GM21390 (cell line): ENCODE results near the gene REEP2.

Source experiments
- ATAC-seq: cut with Tn5 transposase; IDR thresholded peaks from one replicate; pipeline ENCODE4 v1.9.1; 2021; ENCODE audit not compliant: unreplicated experiment

REEP2 gene

DNA sequence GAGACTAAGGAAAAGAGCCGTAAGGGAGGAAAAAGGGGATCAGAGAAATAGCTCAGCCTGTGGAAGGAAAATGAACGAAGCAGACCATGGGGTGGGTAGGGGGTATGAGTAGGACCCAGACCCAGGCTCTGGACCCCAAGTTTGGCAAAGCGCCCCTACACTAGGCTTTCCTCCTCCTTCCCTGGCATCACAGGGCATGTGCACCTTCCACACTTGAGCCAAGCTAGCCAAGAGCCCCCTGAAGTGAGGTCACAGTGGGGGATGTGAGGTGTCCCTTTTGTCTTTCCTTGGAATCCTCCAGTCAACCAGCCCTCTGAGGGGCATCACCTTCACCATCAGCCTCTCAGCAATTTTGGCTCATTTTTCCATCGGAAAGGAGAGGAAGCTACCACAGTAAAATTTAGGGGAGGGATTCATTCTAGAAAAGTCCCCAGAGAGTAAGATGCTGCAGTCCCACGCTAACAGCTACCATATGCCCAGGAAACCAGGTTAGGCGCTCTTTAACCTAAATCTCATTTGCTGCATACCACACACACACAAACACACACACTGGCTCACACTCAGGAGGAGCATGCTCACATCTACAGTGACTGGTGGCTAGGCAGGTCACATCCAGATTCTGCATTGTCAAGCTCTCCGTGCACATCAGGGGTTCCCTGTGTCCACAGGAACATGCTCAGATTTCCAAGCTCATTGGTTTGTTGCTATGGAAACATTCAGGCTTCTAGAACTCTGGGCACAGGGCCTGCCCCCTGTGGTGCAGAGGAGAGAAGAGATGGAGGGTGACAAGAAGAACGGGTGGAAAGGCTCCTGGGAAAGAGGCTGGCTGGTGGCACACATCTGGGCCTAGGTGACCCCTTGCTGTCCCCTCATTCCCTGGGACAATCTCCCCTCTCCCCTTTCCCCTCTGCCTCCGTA lies 9.9 kb downstream of the REEP2 start:
- no peak for ATAC-seq

DNA sequence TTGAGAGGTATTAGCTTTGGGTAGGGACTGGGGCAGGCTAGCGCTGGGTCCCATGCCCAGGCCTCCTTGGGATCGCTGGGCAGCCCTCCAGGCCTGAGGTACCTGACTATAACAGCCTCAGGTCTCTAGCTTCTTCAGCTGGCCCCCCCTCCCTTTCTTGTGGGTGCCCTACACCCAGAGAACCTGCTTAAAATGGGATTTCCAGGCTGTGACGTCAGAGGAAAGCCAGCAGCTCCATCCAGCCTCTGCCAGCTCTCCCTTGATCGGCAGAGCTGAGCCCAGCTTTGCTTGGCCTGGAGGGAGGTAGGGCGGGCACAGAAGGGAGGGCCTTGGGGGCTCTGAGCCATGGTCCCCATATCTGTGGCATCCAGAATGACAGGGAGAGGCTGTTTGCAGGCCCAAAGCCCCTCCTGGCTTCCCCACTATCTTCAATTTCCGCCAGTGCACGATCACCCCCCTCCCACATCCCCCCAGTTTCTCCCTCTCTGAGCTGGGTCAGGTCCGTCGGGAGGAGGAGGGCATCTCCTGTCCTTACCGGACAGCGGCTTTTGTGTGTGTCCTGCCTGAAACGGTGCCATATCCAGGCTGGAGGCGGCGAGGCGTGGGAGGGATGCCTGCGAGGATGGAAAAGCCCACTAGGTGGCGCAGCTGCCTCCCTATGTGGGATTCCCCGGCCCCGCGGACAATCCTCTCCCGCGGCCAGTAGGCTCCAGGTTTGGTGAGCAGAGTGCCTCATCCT lies 10.8 kb downstream of the REEP2 start:
- peak; percentile 70 for ATAC-seq

DNA sequence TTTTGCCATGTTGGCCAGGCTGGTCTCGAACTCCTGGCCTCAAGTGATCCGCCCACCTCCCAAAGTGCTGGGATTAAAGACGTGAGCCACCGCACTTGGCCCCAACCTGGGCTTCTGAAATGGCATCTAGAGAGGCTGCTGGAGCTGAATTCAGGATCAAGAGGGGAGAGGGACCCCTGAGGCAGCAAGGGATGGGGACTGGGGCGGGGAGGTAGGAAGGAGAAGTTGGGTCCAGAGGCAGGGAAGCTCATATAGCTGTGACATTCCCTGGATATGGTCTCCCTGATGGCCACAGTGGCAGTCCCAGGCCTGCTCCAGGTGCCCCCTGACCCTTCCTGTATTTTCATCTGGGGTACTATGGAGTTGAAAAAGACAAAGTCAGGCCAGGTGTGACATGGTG lies 12.1 kb downstream of the REEP2 start:
- ATAC-seq: no peak

DNA sequence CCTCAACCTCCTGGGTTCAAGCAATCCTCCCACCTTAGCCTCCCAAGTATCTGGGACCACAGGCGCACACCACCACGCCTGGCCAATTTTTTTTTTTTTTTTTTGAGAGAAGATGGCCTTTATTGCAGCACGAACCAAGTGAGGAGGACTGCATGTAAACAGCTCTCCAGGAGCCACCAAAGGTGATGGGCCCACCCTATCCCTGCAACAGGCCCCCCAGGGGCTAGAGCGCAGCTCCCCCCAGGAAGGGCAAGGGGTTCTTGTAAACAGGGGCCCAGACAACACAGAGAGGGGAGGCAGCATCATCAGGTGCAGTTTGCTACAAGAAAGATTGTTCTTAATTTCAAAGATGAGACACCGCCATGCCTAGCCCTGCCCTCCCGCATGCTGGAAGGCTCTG lies 13.9 kb downstream of the REEP2 start:
- ATAC-seq: no peak

DNA sequence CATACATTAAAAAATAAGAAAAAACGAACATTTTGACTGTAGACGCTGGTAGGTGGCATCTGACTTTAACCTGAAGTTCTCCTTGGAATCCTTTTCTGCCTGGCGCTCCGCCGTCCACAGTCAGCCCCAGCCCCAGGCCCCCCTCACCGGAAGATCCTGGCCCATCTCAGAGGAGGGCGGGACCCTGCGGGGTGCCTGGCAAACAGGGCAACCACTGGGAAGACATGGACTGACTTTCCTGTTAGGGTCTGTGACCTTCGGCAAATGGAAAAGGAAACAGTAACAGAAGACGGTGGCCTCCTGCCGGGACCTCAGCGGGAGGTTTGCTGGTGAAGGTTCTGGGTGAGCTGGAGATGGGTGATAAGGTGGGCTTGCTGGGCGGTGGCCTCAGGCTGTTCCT lies 14.7 kb downstream of the REEP2 start:
- no peak for ATAC-seq

DNA sequence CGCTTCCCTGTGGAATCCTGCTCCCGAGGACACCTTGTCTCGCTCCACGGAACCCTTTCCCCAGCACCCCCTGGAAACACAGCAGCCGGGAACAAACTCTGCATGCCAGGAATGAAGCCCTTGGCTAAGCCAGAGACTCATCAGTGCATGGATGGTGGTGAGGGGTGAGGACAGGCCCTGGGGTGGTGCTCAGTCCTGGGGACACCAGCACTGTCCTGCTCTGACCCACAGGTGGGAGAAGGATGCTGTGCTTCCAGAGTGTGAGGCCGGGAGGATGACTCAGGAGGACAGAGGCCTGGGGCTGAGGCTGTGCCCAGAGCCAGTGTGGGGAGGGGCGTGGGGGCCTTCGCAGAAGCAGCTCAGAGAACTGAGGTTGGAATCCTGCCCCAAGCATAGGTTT lies 15.3 kb downstream of the REEP2 start:
- ATAC-seq: no peak

DNA sequence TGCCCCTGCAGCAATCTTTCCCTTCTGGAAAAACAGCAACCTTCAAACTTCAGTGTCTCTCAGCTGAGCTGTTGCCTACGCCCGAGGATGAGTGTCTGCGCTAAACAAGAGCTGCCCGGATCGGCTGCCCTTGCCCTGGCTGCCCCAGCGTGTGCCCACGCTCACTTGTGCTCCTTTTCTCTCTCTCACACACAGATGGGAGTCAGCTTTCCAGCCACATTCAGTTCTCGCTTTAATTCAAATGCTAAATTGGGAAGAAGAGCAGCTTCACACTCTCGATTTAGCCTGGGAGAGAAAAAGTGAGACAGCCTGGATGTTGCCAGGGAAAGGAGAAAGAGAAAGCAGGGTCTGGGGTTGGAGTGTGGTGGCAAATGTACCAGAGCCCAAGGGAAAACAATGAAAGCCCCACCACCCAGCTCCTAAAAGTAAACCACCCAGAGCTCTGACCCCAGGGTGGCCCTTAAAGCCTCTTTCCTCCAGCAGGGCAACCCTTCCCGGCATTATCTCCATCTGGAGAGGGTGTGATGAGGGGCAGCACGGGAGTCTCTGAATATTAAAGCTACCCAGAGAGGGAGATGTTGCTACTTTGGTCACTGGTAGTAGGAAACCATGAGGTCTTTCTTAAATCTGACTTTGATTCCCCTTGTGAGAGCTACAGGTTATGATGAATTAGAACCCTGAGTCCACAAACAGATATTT lies 16.5 kb downstream of the REEP2 start:
- no peak for ATAC-seq

DNA sequence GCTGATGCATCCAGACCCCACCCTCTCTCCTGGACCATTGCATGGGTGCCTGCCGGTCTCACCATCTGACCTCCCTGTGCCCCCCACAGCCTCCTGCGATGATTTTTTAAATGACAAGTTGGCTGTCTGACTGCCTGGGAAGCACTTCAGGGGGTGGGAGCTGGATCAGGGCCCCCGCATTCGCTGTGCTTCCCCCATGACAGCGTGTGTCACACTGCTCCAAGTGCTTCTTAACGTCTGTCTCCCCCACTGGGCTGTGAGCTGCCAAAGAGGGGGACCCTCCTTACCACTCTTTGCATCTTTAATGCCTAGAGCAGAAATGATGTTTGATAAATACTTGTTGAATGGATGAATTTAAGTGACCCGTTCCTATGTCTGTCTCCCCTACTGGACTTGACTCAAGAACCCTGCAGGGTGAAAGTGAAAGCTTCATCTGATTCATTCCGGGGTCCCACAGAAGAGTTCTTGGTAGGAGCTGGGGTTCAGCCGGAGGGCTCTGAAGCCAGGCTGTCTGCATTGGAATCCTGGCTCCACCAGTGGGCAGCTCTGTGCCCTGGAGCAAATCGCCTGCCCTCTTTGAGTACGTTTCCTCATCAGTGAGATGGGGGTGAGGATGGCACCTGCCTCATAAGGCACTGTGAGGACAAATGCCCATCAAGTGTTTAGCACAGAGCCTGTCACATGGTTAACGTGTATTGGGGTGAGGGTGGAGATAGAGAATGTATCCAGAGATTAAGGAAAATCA lies 18.8 kb downstream of the REEP2 start:
- ATAC-seq: no peak

DNA sequence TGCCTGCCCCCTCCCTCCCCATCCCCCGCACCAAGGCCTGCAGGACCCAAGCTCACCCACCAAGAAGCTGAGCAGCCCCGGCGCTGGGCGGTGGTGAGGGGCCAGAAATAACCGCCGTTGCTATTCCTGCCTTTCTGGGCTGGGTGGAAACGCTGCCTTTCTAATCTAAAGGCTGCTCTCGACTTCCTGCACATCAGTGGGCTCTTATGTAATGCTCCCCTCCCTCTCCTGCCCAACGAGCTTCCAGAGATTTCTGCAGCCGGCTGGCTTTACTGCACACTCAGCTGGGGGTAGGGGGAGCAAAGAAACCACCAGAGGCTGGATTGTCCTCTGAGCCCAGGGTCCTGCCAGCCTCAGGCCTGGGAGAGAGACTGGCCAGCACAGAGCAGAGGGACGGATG lies 19.5 kb downstream of the REEP2 start:
- no peak for ATAC-seq

DNA sequence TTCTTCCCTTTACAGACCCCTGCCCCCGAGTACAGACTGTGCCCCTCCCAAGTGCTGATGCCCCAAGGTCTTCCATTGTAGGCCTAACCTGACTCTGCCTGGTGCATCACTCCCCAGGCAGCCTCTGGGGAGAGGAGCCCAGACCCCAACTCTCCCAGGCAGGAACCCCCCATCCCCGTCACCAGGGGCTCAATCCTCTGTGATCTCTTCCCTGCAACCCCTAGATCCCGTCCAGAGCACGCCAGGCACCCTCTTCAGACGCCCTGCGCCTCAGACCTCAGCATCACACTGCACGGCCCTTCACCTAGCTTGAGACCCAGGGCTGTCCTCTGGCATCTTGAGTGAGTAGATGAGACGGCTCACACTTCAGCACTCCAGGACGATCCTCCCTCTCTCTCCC lies 20.0 kb downstream of the REEP2 start:
- ATAC-seq: no peak

DNA sequence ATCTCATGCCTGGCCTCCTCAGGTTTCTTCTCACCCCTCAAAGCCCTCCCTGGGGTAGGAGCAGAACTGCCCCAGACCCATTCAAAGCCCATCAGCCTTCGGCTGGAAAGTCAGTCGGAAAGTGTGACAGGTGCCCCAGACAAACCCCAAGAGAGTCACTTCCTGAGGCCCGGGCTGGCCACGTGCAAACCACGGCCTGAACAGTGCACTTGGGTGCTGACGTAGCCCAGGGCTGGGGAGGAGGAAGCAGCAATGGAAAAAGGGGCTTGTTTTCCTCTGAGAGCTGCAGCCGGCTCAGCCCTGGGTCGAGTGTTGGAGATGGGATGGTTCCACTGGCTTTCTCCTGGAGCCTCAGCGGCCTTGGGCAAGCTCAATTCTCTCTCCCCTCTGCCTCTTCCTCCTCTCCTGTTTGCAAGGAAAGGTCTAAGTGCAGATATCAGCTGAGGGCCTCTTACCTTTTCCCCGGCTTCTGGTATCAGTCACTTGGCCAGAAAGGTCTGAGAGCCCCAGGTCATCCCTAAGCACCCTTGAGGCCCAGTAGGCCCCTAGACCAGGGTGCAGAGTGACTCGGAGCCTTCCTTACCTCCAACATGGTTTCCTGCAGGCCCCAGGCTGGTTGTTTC lies 20.6 kb downstream of the REEP2 start:
- no peak for ATAC-seq

DNA sequence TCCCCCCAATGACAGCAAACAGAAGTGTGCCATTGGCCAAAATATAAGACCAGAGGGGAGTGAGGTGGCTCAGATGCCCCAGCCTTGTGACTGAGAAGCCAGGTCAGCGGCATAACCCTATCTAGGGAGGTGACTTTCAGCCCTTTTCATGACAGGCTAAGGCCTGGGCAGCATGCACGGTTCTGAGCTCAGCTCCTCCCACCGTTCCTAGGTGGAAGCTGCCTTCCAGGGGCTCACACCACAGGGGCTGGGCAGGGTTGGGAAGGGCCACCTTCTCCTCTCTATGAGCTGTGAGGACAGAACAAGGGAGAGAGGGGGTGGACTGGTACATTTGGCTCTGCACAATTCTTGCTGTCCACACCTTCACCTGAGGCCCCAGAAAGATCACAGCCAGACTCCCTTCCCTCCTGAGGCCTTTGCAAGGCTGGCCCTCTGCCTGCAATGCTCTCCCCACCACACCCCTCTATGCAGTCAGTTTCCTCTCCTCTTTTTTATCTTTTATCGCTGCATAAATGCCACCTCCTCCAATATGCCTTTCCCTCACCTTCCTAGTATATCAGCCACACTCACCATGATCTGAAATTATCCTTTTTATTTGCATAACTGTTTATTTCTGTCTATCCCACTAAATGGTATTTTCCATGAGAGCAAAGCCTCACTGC lies 21.3 kb downstream of the REEP2 start:
- ATAC-seq: no peak

DNA sequence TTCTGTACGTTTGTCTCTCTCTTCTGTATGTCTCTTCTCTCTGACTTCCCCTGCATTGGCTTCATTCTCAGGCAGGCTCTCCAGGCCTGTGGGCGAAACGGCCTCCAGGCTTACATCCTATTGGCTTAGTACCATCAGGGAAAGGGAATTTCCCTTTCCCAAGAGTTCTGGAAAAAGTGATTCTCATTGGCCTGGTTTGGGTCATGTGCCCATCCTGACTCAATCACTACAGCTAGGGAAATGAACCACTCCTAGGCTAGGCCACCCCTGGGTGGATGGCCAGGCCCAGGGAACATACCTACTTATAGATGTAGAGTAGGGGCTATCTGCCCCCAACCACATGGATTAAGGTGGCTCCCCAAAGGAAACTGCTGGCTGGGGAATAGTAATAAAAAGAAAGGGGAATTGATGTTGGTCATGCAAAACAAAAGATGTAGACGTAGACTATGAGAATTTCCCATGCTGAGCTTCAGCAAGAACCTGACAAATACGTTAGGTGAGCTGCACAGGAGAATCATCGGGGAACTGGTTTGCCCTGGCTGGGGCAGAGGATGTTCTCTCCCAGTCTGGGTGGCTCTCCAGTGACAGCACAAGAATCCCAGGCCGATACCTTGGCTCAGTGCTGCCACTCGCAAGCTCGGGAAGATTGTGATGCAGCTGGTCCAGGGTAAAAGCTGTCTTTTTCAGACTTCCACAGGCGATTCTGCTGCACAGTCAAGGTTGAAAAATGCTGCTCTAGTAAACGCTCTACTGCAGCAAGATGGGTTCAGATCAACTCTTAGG lies 22.7 kb downstream of the REEP2 start:
- no peak for ATAC-seq

DNA sequence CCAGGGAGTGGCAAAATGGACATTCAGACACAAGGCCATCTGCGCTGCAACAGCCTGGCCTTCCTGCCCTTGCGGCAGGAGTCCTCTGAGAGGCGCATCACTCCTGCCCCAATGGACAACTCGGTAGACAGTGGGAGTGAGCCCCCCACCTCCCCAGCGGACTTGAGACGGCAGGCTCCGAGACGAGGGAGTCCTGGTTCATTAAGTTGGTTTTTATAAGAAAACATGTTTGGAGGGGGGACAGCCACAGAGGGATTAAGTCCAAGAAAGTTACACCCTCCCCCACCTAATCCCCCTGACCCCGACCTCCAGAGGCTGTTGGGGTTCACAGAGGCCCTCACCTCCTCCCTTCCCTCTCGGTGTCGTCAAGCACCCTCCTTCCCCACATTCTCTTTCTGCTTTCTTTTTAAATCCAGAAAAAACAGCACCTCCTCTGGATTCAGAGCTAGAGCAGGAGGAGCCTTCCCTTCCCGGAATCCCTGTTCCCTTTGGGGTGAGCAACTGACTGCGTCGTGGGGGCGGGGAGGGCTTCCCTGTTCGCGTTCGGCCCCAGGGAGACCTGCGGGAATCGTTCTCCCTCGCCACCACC lies 24.7 kb downstream of the REEP2 start:
- no peak for ATAC-seq

DNA sequence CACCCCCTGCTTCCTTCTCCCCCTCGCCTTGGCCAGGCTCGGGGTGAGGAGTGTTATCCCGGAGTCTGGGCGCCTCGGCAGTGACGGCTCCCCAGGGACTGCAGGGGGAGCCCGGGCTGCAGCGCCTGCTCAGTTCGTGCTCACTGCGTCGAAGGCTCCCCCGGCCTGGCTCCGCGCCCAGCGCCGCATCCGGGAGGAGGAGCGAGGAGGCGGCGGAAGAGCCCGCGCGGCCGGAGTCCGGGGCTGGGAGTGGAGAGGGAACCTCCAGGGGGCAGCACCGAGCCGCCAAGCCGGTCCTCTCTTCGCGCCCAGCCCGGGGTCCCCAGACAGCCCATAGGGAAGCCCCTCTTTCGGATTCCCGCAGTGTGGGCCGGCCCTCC lies 25.1 kb downstream of the REEP2 start:
- ATAC-seq: peak; percentile 53

DNA sequence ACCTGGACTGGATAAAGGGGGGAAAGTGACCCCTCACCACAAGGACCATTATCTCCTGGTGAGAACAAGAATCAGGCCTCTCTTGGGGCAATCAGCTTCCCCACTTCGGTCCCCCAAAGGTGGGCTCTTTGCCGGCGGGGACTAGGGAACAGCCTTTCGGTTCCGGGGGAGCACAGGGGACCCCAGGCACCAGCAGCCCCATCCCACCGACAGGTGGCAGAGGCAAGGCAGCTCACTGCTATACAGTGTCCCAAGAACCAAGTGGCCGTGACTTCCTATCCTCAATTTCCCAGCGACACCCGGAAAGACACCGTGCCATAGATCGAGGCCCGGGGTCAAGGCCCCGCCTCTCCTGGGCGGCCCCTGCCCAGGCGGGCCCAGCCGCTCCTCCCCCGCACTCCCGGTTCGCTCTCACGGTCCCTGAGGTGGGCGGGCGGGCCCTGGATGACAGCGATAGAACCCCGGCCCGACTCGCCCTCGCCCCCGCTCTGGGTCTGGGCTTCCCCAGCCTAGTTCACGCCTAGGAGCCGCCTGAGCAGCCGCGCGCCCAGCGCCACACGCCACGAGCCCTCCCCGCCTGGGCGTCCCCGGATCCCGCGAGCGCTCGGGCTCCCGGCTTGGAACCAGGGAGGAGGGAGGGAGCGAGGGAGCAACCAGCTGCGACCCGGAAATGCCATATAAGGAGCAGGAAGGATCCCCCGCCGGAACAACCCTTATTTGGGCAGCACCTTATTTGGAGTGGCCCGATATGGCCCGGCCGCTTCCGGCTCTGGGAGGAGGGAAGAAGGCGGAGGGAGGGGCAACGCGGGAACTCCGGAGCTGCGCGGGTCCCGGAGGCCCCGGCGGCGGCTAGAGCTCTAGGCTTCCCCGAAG lies 25.8 kb downstream of the REEP2 start:
- ATAC-seq: peak; percentile 74

DNA sequence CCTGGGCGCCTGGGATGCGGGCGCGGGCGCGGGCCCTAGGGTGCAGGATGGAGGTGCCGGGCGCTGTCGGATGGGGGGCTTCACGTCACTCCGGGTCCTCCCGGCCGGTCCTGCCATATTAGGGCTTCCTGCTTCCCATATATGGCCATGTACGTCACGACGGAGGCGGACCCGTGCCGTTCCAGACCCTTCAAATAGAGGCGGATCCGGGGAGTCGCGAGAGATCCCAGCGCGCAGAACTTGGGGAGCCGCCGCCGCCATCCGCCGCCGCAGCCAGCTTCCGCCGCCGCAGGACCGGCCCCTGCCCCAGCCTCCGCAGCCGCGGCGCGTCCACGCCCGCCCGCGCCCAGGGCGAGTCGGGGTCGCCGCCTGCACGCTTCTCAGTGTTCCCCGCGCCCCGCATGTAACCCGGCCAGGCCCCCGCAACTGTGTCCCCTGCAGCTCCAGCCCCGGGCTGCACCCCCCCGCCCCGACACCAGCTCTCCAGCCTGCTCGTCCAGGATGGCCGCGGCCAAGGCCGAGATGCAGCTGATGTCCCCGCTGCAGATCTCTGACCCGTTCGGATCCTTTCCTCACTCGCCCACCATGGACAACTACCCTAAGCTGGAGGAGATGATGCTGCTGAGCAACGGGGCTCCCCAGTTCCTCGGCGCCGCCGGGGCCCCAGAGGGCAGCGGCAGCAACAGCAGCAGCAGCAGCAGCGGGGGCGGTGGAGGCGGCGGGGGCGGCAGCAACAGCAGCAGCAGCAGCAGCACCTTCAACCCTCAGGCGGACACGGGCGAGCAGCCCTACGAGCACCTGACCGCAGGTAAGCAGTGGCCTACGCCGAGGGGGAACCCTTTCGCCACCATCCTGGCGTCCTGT lies 26.6 kb downstream of the REEP2 start, which contains the start of gene EGR1:
Gene EGR1, plus strand, starts transcription at position 219 of the 864 bp plus-strand sequence. Its CDS starts 283 bp downstream, at position 502.
- ATAC-seq: peak; percentile 48
